Astrocyte (in vitro differentiated cells and primary cell): Measurements from ENCODE around the gene NPFF. TPM values are rescaled to one million over a fixed set of nuclear protein-coding genes. Genes with fewer than 3 reads are reported as not detected.

Experiments used
- DNase-seq: peaks from one replicate; pipeline ENCODE4 v3.0.0-alpha.2; 2010; ENCODE audit warnings: low read depth
- FAIRE-seq: peaks from 2 replicates; lab custom pipeline; 2011; peaks lifted over from hg19 to GRCh38; lab: Jason Lieb, UNC
- H2AFZ ChIP-seq: 2 replicates; pipeline ENCODE4 v1.6.0; 2012; ENCODE audit warnings: low read depth, low read length, inconsistent platforms
- H3K27ac ChIP-seq: 2 replicates; pipeline ENCODE4 v1.5.1; 2011; ENCODE audit warnings: low read depth, low read length, inconsistent platforms
- H3K27me3 ChIP-seq: 2 replicates; pipeline ENCODE4 v1.6.0; 2011; ENCODE audit warnings: low read length, inconsistent platforms; ENCODE audit not compliant: insufficient read depth
- H3K36me3 ChIP-seq: 2 replicates; pipeline ENCODE4 v1.5.1; 2011; ENCODE audit warnings: low read length, inconsistent platforms; ENCODE audit not compliant: insufficient read depth
- H3K4me1 ChIP-seq: 2 replicates; pipeline ENCODE4 v1.5.1; 2011; ENCODE audit warnings: low read length, inconsistent platforms; ENCODE audit not compliant: insufficient read depth
- H3K4me2 ChIP-seq: 2 replicates; pipeline ENCODE4 v1.6.0; 2012; ENCODE audit warnings: low read length, inconsistent platforms
- H3K4me3 ChIP-seq: 2 replicates; pipeline ENCODE4 v1.5.1; 2011; ENCODE audit warnings: low read depth, mild to moderate bottlenecking, low read length, inconsistent platforms; ENCODE audit not compliant: insufficient read depth
- H3K79me2 ChIP-seq: 2 replicates; pipeline ENCODE4 v1.6.0; 2012; ENCODE audit warnings: mild to moderate bottlenecking, low read length, inconsistent platforms; ENCODE audit not compliant: insufficient read depth
- H3K9ac ChIP-seq: 2 replicates; pipeline ENCODE4 v1.6.0; 2012; ENCODE audit warnings: mild to moderate bottlenecking, low read length, inconsistent platforms
- H3K9me3 ChIP-seq: 2 replicates; pipeline ENCODE4 v1.5.1; 2012; ENCODE audit warnings: low read depth, mild to moderate bottlenecking, low read length, inconsistent platforms; ENCODE audit not compliant: insufficient read depth
- H4K20me1 ChIP-seq: 2 replicates; pipeline ENCODE4 v1.6.0; 2012; ENCODE audit warnings: low read length, inconsistent platforms; ENCODE audit not compliant: insufficient read depth
- H3K27ac Mint-ChIP-seq: one replicate; pipeline ENCODE4 v1.8.0; 2021; ENCODE audit warnings: mild to moderate bottlenecking, mixed read lengths; ENCODE audit not compliant: unreplicated experiment
- H3K27me3 Mint-ChIP-seq: one replicate; pipeline ENCODE4 v1.8.0; 2021; ENCODE audit warnings: low read depth, mixed read lengths; ENCODE audit not compliant: unreplicated experiment
- H3K36me3 Mint-ChIP-seq: one replicate; pipeline ENCODE4 v1.8.0; 2021; ENCODE audit warnings: low read depth, mixed read lengths; ENCODE audit not compliant: unreplicated experiment
- H3K4me1 Mint-ChIP-seq: one replicate; pipeline ENCODE4 v1.8.0; 2021; ENCODE audit warnings: low read depth, mixed read lengths; ENCODE audit not compliant: unreplicated experiment
- H3K4me3 Mint-ChIP-seq: one replicate; pipeline ENCODE4 v1.8.0; 2021; ENCODE audit warnings: mild to moderate bottlenecking, moderate library complexity, mixed read lengths; ENCODE audit not compliant: unreplicated experiment
- H3K9me3 Mint-ChIP-seq: one replicate; pipeline ENCODE4 v1.8.0; 2021; ENCODE audit warnings: mild to moderate bottlenecking, mixed read lengths; ENCODE audit not compliant: unreplicated experiment
- CTCF ChIP-seq: IDR thresholded peaks from 2 replicates; pipeline ENCODE4 v1.5.1; 2011; ENCODE audit warnings: low read depth, mild to moderate bottlenecking, inconsistent platforms, low read length, moderate library complexity; ENCODE audit not compliant: insufficient read depth
- EZH2 ChIP-seq: IDR thresholded peaks from 2 replicates; pipeline ENCODE4 v1.6.1; 2012; ENCODE audit warnings: mild to moderate bottlenecking, low read length, inconsistent platforms; ENCODE audit not compliant: insufficient read depth
- total RNA-seq: library from RNA; stranded (reverse); gene quantifications from 2 replicates; pipeline ENCODE4 v1.2.1, GENCODE V29; 2021

The NPFF gene
- total RNA-seq, 1 donor from 2014 or later: not detected

- no peaks in the 10 kb centered on the region for H3K9me3 Mint-ChIP-seq
- Histone ChIP-seq H3K4me2 (no peak overlapping the region), H2AFZ (no peak overlapping the region), H4K20me1 (no peaks in the 10 kb centered on the region), H3K79me2 (no peaks in the 10 kb centered on the region), H3K9ac (no peak overlapping the region), H3K27me3 (no peaks in the 10 kb centered on the region), H3K9me3 (no peaks in the 10 kb centered on the region), H3K27ac (no peak overlapping the region), H3K4me3 (no peak overlapping the region), H3K4me1 (no peaks in the 10 kb centered on the region), H3K36me3 (peaks cover 57% of the 10 kb centered on the region)
- H3K27ac Mint-ChIP-seq: no peak overlapping the region
- H3K36me3 Mint-ChIP-seq: peaks cover 20% of the 10 kb centered on the region
- H3K4me3 Mint-ChIP-seq: no peak overlapping the region
- TF ChIP-seq CTCF: no peak
- no peak for TF ChIP-seq EZH2
- FAIRE-seq (no peak), DNase-seq (no peak)
- H3K4me1 Mint-ChIP-seq: peaks cover 2% of the 10 kb centered on the region
- H3K27me3 Mint-ChIP-seq: no peaks in the 10 kb centered on the region
Measured at GRCh38 chr12:53516758-53517455, 9.6 kb upstream of the NPFF start.

- Histone ChIP-seq H3K4me3 (no peak overlapping the region), H3K9ac (no peak overlapping the region), H3K4me1 (no peaks in the 10 kb centered on the region), H4K20me1 (no peaks in the 10 kb centered on the region), H3K4me2 (no peak overlapping the region), H3K27me3 (no peaks in the 10 kb centered on the region), H3K79me2 (no peaks in the 10 kb centered on the region), H2AFZ (no peak overlapping the region), H3K9me3 (no peaks in the 10 kb centered on the region), H3K27ac (no peak overlapping the region), H3K36me3 (peaks cover 55% of the 10 kb centered on the region)
- peaks cover 2% of the 10 kb centered on the region for H3K4me1 Mint-ChIP-seq
- no peak overlapping the region for H3K4me3 Mint-ChIP-seq
- H3K27me3 Mint-ChIP-seq: no peaks in the 10 kb centered on the region
- TF ChIP-seq EZH2 (no peak), CTCF (no peak)
- H3K27ac Mint-ChIP-seq: no peak overlapping the region
- H3K9me3 Mint-ChIP-seq: no peaks in the 10 kb centered on the region
- DNase-seq (no peak), FAIRE-seq (no peak)
- H3K36me3 Mint-ChIP-seq: peaks cover 13% of the 10 kb centered on the region
Measured at GRCh38 chr12:53515291-53515680, 8.0 kb upstream of the NPFF start.

- TF ChIP-seq CTCF: no peak
- TF ChIP-seq EZH2: no peak
- Mint-ChIP-seq H3K27me3 (no peaks in the 10 kb centered on the region), H3K4me1 (peaks cover 2% of the 10 kb centered on the region), H3K9me3 (no peaks in the 10 kb centered on the region), H3K36me3 (peaks cover 13% of the 10 kb centered on the region), H3K27ac (no peak overlapping the region), H3K4me3 (no peak overlapping the region)
- H4K20me1 ChIP-seq: no peaks in the 10 kb centered on the region
- DNase-seq (no peak), FAIRE-seq (no peak)
- no peak overlapping the region for H3K9ac ChIP-seq
- H3K27ac ChIP-seq: no peak overlapping the region
- no peaks in the 10 kb centered on the region for H3K79me2 ChIP-seq
- H2AFZ ChIP-seq: no peak overlapping the region
- no peak overlapping the region for H3K4me3 ChIP-seq
- no peaks in the 10 kb centered on the region for H3K4me1 ChIP-seq
- no peaks in the 10 kb centered on the region for H3K27me3 ChIP-seq
- peaks cover 50% of the 10 kb centered on the region for H3K36me3 ChIP-seq
- H3K9me3 ChIP-seq: no peaks in the 10 kb centered on the region
- H3K4me2 ChIP-seq: no peak overlapping the region
Measured at GRCh38 chr12:53514628-53515290, 7.5 kb upstream of the NPFF start.
